Mesothelial cell of epicardium (in vitro differentiated cells): ENCODE data around the gene USP47. TPM values are rescaled to one million over a fixed set of nuclear protein-coding genes. Genes with fewer than 3 reads are reported as not detected.

Source experiments
- DNase-seq, 2 experiments: peaks; one replicate each; pipeline ENCODE4 v3.0.0; 2021; ENCODE audit warnings: low spot score in 2 of 2; ENCODE audit not compliant: unreplicated experiment in 2 of 2
- H3K27ac Mint-ChIP-seq: 2 replicates; pipeline ENCODE4 v1.8.0; 2021; ENCODE audit warnings: mixed read lengths
- H3K27me3 Mint-ChIP-seq: 2 replicates; pipeline ENCODE4 v1.8.0; 2021; ENCODE audit warnings: low read depth, mixed read lengths
- H3K36me3 Mint-ChIP-seq: 2 replicates; pipeline ENCODE4 v1.8.0; 2021; ENCODE audit warnings: mixed read lengths
- H3K4me1 Mint-ChIP-seq: 2 replicates; pipeline ENCODE4 v1.8.0; 2021; ENCODE audit warnings: mixed read lengths
- H3K4me3 Mint-ChIP-seq: 2 replicates; pipeline ENCODE4 v1.8.0; 2021; ENCODE audit warnings: mild to moderate bottlenecking, moderate library complexity, mixed read lengths
- H3K9me3 Mint-ChIP-seq: 2 replicates; pipeline ENCODE4 v1.8.0; 2021; ENCODE audit warnings: mixed read lengths
- total RNA-seq: library from RNA; stranded (reverse); gene quantifications from 3 replicates; pipeline ENCODE4 v1.2.1, GENCODE V29; 2021
- TF ChIP-seq, protein P1 (sequence below): fragments of 200-600 bp; sonication (generic); IDR thresholded peaks from one replicate; pipeline ENCODE4 v1.5.0; 2021; ENCODE audit warnings: antibody characterized with exemption; ENCODE audit not compliant: unreplicated experiment

USP47 gene
- total RNA-seq, 1 donor from 2014 or later, result 68.1 TPM

DNA sequence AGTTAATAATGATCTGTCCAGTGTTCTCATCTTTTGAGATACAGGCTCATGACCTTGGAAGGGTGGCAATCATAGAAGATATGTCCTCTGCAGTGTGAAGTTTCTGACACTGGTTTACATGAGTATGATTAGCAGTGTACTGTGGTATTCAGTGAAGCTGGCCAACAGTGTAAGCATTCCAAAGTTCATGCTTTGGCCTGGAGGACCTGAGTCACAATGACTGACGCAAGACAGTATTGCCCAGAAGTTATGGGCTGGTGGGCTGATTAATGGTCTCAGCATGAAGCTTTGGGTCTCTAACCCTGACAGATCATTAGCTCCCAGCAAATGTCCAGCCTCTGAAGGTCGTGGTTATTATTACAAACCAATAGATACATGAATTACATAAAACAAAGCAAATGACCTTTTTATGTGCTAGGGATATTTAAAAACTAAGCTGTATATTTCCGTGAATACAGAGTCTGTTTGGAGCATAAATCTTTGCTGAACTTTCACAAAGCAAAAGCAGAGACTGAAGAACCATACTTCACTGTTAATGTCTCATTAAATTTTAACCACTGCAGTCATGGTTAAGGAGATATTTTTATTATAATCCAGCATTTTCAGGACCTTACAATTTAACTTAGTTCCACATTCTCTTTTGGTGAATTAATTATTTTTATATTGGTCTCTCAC is 28.3 kb upstream of the USP47 start:
- H3K27ac Mint-ChIP-seq, result no peak overlapping the region
- H3K27me3 Mint-ChIP-seq, result no peaks in the 10 kb centered on the region

DNA sequence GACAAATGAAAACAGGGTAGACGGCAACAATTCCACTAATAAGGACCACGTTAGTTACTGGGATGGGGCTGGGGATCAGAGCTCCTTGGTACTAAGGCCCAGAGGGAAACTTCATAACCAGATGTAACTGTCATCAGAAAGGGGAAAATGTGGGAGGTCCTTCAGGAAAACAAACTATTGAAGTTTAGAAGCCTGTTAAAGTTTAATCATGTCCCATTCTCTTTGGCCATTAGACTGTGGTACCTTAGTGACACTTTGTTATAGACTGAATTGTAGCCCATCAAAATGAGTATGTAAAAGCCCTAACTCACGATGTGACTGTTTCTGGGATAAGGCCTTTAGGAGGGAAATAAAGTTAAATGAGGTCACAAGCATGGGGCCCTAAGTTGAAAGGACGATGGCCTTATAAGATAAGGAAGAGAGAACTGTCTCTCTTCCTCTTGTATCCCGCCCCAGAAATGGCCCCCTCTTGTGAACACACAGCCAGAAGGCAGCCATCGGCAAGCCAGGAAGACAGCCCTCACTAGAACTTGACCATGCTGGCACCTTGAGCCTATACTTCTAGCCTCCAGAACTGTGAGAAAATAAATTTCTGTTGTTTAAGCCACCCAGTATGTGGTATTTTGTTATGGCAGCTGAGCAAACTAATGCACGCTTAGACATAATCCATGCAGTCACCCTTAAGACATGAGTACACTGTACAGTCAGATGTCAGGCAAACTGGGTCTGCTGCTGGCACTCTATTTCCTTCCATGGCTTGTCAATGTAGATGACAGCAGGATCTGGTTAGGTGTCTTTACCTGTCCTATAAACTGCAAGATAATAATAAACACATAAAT is 26.9 kb upstream of the USP47 start:
- Mint-ChIP-seq H3K36me3 (no peaks in the 10 kb centered on the region), H3K27me3 (peaks cover 8% of the 10 kb centered on the region), H3K27ac (no peak overlapping the region)

More for the DNA sequence above, 28.3 kb upstream of the USP47 start:
- H3K4me1 Mint-ChIP-seq, result peaks cover 3% of the 10 kb centered on the region
- TF ChIP-seq, protein P1, sequence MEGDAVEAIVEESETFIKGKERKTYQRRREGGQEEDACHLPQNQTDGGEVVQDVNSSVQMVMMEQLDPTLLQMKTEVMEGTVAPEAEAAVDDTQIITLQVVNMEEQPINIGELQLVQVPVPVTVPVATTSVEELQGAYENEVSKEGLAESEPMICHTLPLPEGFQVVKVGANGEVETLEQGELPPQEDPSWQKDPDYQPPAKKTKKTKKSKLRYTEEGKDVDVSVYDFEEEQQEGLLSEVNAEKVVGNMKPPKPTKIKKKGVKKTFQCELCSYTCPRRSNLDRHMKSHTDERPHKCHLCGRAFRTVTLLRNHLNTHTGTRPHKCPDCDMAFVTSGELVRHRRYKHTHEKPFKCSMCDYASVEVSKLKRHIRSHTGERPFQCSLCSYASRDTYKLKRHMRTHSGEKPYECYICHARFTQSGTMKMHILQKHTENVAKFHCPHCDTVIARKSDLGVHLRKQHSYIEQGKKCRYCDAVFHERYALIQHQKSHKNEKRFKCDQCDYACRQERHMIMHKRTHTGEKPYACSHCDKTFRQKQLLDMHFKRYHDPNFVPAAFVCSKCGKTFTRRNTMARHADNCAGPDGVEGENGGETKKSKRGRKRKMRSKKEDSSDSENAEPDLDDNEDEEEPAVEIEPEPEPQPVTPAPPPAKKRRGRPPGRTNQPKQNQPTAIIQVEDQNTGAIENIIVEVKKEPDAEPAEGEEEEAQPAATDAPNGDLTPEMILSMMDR, result no peak
- no peak for DNase-seq
- H3K9me3 Mint-ChIP-seq, result peaks cover 6% of the 10 kb centered on the region
- H3K36me3 Mint-ChIP-seq, result no peaks in the 10 kb centered on the region
- no peak overlapping the region for H3K4me3 Mint-ChIP-seq

DNA sequence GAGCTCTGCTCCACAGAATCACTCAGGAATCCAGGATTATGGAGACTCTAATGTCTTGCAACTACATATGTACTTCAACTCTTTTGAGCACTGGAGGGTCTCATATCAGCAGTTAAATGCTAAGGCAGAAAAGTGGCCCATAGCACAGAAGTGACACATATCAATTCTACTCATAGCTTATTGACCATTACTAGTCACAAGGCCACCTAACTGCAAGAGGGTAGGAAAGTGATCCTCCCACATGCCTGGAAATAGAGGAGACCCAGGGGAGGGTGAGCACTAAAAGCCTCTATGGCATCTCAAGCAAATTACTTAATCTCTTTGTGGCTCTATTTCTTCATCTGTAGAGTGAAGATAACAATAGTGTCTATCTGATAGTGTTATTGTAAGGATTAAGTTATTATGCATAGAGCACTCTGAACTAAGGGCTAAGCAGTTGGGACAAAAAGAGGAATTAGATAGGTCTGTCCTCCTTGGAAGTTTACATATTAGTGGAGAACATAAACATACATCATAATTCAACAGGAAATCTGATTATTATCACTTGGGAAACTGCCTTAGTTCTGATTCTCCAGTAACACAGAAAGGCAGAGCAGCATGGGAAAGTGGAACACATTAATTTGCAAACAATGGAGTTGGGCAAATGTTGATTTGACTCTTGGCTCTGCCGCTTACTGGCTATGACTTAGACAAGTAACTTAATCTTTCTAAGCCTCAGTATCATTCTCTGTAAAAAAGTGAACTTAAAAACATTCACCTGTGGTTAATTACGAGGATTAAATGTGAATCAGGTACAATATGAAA is 25.1 kb upstream of the USP47 start:
- H3K27ac Mint-ChIP-seq, result no peak overlapping the region
- no peak overlapping the region for H3K4me3 Mint-ChIP-seq
- H3K9me3 Mint-ChIP-seq, result peaks cover 6% of the 10 kb centered on the region
- TF ChIP-seq, protein P1, result no peak
- DNase-seq, result no peak
- peaks cover 12% of the 10 kb centered on the region for H3K27me3 Mint-ChIP-seq
- H3K36me3 Mint-ChIP-seq, result no peaks in the 10 kb centered on the region
- H3K4me1 Mint-ChIP-seq, result no peaks in the 10 kb centered on the region

More for the DNA sequence above, 26.9 kb upstream of the USP47 start:
- H3K4me1 Mint-ChIP-seq, result no peaks in the 10 kb centered on the region
- peaks cover 6% of the 10 kb centered on the region for H3K9me3 Mint-ChIP-seq
- H3K4me3 Mint-ChIP-seq, result no peak overlapping the region
- TF ChIP-seq, protein P1, result no peak
- no peak for DNase-seq

DNA sequence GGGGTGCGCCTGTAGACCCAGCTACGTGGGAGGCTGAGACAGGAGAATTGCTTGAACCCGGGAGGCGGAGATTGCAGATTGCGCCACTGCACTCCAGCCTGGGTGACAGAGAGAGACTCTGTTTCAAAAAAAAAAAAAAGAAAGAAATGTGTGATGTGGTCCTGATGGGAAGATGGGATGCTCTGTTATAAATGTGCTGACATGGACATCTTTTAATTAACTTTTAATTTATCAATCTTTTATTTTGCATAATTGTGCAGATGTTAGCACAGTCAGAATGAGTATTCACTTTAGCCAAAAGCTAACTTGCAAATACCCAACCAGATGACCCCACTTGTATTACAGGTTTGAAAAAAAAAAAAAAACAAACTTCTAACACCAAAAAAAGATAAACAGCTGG is 23.8 kb upstream of the USP47 start:
- Mint-ChIP-seq H3K27ac (no peak overlapping the region), H3K9me3 (peaks cover 6% of the 10 kb centered on the region), H3K27me3 (peaks cover 13% of the 10 kb centered on the region), H3K36me3 (no peaks in the 10 kb centered on the region), H3K4me1 (peaks cover 1% of the 10 kb centered on the region), H3K4me3 (no peak overlapping the region)
- DNase-seq, result no peak
- TF ChIP-seq, protein P1, result no peak

DNA sequence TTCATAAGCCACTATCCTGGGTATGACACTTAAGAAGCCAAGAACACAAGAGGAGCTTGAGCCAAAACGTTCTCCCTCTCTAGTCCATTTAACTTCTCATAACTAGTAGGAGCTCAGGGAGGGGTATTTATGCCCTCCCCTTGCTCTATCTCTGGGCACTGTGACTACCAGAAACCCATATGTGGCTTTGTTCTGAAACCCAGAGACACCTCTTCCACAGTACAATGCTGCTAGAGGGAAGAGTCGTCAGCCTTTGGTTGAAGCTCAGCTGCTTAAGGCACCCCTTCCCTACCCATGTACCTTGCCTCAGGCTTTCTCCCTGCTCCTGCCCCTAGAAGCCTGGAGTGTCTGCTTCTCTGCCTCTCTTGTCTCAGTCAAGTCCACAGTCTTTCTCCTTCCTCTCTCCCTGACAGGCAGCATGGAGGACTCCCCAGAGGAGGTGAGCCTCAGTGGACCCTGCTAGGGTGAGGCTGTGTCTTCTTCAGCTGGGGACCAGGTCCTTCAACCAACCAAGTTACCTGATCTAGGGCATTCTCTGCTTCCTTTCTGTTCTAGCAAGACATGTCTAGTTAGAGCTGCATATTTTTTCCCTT is 23.1 kb upstream of the USP47 start:
- DNase-seq, result no peak
- Mint-ChIP-seq H3K4me3 (no peak overlapping the region), H3K27me3 (peaks cover 14% of the 10 kb centered on the region), H3K27ac (no peak overlapping the region), H3K4me1 (peaks cover 2% of the 10 kb centered on the region), H3K9me3 (peaks cover 7% of the 10 kb centered on the region), H3K36me3 (no peaks in the 10 kb centered on the region)
- TF ChIP-seq, protein P1, result no peak
